SH-SY5Y (cell line): ENCODE results near the gene LRRTM4.

Experiments used
- GATA2 ChIP-seq: IDR thresholded peaks from 2 replicates; pipeline ENCODE4 v1.6.1; 2011; ENCODE audit warnings: mild to moderate bottlenecking, low read depth, low read length
- GATA3 ChIP-seq: IDR thresholded peaks from 2 replicates; pipeline ENCODE4 v1.6.1; 2011; ENCODE audit warnings: low read depth, mild to moderate bottlenecking, low read length, moderate library complexity

GRCh38 chr2:77018219-77018618 is 504.0 kb downstream of the LRRTM4 start:
- TF ChIP-seq GATA2 (no peak), GATA3 (no peak)
